HepG2 (cell line): Measurements from ENCODE around the gene RABEP1. TPM values are rescaled to one million over a fixed set of nuclear protein-coding genes. Genes with fewer than 3 reads are reported as not detected.

Source experiments
- CENPT ChIP-seq: sonication (generic); formaldehyde crosslinking; IDR thresholded peaks from 2 replicates; pipeline ENCODE4 v1.8.0; 2022; ENCODE audit warnings: low read depth, mild to moderate bottlenecking, moderate library complexity, missing genetic modification reagents
- GTF2F1 ChIP-seq: fragments of 150-350 bp; IDR thresholded peaks from 2 replicates; pipeline ENCODE4 v1.6.1; 2014; ENCODE audit warnings: low read length
- KDM3A ChIP-seq: IDR thresholded peaks from 2 replicates; pipeline ENCODE4 v1.6.1; 2018; ENCODE audit warnings: low read depth, missing compliant biosample characterization
- NFIC ChIP-seq: IDR thresholded peaks from 2 replicates; pipeline ENCODE4 v1.6.1; 2012; ENCODE audit warnings: mild to moderate bottlenecking, low read length, inconsistent platforms
- NR2C2 ChIP-seq: sonication (generic); formaldehyde crosslinking; IDR thresholded peaks from 2 replicates; pipeline ENCODE4 v1.4.0; 2020; ENCODE audit warnings: missing genetic modification reagents, mild to moderate bottlenecking, moderate library complexity, borderline replicate concordance
- RFX1 ChIP-seq: fragments of 450-650 bp; IDR thresholded peaks from 2 replicates; pipeline ENCODE4 v1.6.1; 2017
- SMAD3 ChIP-seq: sonication (generic); formaldehyde crosslinking; IDR thresholded peaks from 2 replicates; pipeline ENCODE4 v1.4.0; 2020; ENCODE audit warnings: missing genetic modification reagents
- SMARCC2 ChIP-seq: fragments of 450-650 bp; IDR thresholded peaks from 2 replicates; pipeline ENCODE4 v1.6.1; 2017; ENCODE audit warnings: antibody characterized with exemption, mild to moderate bottlenecking
- SRY ChIP-seq: sonication (generic); formaldehyde crosslinking; IDR thresholded peaks from 2 replicates; pipeline ENCODE4 v1.8.0; 2022; ENCODE audit warnings: mild to moderate bottlenecking, missing genetic modification reagents
- ZNF224 ChIP-seq: sonication (generic); formaldehyde crosslinking; IDR thresholded peaks from 2 replicates; pipeline ENCODE4 v1.5.0; 2020; ENCODE audit warnings: mild to moderate bottlenecking, missing genetic modification reagents
- ZNF264 ChIP-seq: sonication (generic); formaldehyde crosslinking; IDR thresholded peaks from 2 replicates; pipeline ENCODE4 v1.4.0; 2020; ENCODE audit warnings: missing genetic modification reagents
- ZNF335 ChIP-seq: sonication (generic); formaldehyde crosslinking; IDR thresholded peaks from 2 replicates; pipeline ENCODE4 v1.4.0; 2020; ENCODE audit warnings: missing genetic modification reagents
- ZNF432 ChIP-seq: sonication (generic); formaldehyde crosslinking; IDR thresholded peaks from 2 replicates; pipeline ENCODE4 v1.5.0; 2020; ENCODE audit warnings: missing genetic modification reagents, mild to moderate bottlenecking, borderline replicate concordance
- ZNF749 ChIP-seq: sonication (generic); formaldehyde crosslinking; IDR thresholded peaks from 2 replicates; pipeline ENCODE4 v1.8.0; 2022; ENCODE audit warnings: mild to moderate bottlenecking, missing genetic modification reagents, moderate library complexity, borderline replicate concordance
- polyA plus RNA-seq, 8 experiments: library from polyadenylated mRNA; depleted of rRNA in 3 of 8; stranded (reverse) in 7 of 8; unstranded in 1 of 8; fragments of >200 nt; fragmentation: Illumina TruSeq in 4 of 8; extraction: Trizol in 4 of 8; gene quantifications; 2 replicates each; pipeline versions ENCODE4 v1.2.1 to v1.2.3, GENCODE V29; 2011 to 2016; ENCODE audit warnings: low read depth in 4 of 8, missing spikeins in 1 of 8, mixed read lengths in 1 of 8; ENCODE audit not compliant: insufficient read depth in 1 of 8
- total RNA-seq, 5 experiments: library from RNA; depleted of rRNA; stranded (reverse); fragments of >200 nt; fragmentation: Illumina TruSeq; extraction: Trizol; gene quantifications; 2 replicates each; pipeline ENCODE4 v1.2.3, GENCODE V29; 2016; ENCODE audit warnings: low read depth in 1 of 5
- TF ChIP-seq, protein P1 (sequence below): sonication (generic); formaldehyde crosslinking; IDR thresholded peaks from 2 replicates; pipeline ENCODE4 v1.9.0; 2021; ENCODE audit warnings: missing genetic modification reagents, borderline replicate concordance
- TF ChIP-seq, protein P2 (sequence below): sonication (generic); formaldehyde crosslinking; IDR thresholded peaks from 2 replicates; pipeline ENCODE4 v1.8.1; 2023; ENCODE audit warnings: mild to moderate bottlenecking, missing genetic modification reagents
- TF ChIP-seq, protein P3 (sequence below): sonication (generic); formaldehyde crosslinking; IDR thresholded peaks from 2 replicates; pipeline ENCODE4 v1.4.0; 2020; ENCODE audit warnings: missing genetic modification reagents, borderline replicate concordance
- TF ChIP-seq, protein P4 (sequence below): sonication (generic); formaldehyde crosslinking; conservative IDR thresholded peaks from 2 replicates; pipeline ENCODE4 v1.4.0; 2020; ENCODE audit warnings: missing genetic modification reagents

The RABEP1 gene
- total and polyA plus RNA-seq, 2 of the 13 experiments (the other 11 are each of a cell fraction or from before 2014, with no cell fraction given), result 13.7 to 41.5 TPM

DNA sequence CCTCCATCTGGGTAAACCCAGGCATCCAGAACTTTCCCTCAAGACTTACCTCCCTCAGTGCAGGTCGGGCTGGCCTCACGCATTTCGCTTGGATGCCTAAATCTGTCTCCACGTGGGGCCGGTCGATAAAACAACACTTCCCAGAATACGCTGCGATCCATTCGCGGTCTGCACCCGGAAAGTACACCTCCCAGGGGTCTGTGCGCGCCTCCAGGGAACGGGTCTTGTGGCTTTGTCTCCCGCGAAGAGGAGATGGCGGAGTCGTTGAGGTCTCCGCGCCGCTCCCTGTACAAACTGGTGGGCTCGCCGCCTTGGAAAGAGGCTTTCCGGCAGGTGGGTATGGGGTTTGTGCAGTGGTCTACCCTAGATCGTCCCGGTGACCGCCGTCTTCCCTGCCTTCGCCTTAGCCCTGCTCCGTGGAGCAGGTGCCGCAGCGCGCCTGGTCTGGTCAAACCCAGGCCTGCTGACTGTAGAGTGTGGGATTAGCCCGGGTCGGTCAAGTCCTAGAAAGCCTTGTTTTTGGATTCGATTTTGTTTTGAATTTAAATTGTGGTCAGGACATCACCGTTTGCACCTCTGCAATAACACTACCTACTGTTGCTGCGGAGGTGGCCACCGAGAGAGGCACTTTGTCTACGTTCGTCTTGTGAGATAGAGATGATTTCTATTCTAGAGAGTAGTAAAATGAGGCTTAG lies 138.0 kb downstream of the RABEP1 start, which contains the start of gene RPAIN (continued):
- TF ChIP-seq, protein P1, sequence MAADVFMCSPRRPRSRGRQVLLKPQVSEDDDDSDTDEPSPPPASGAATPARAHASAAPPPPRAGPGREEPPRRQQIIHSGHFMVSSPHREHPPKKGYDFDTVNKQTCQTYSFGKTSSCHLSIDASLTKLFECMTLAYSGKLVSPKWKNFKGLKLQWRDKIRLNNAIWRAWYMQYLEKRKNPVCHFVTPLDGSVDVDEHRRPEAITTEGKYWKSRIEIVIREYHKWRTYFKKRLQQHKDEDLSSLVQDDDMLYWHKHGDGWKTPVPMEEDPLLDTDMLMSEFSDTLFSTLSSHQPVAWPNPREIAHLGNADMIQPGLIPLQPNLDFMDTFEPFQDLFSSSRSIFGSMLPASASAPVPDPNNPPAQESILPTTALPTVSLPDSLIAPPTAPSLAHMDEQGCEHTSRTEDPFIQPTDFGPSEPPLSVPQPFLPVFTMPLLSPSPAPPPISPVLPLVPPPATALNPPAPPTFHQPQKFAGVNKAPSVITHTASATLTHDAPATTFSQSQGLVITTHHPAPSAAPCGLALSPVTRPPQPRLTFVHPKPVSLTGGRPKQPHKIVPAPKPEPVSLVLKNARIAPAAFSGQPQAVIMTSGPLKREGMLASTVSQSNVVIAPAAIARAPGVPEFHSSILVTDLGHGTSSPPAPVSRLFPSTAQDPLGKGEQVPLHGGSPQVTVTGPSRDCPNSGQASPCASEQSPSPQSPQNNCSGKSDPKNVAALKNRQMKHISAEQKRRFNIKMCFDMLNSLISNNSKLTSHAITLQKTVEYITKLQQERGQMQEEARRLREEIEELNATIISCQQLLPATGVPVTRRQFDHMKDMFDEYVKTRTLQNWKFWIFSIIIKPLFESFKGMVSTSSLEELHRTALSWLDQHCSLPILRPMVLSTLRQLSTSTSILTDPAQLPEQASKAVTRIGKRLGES (CRISPR knock-in tag), result no peak
- no peak for TF ChIP-seq ZNF749 (CRISPR knock-in tag)
- TF ChIP-seq, protein P2, sequence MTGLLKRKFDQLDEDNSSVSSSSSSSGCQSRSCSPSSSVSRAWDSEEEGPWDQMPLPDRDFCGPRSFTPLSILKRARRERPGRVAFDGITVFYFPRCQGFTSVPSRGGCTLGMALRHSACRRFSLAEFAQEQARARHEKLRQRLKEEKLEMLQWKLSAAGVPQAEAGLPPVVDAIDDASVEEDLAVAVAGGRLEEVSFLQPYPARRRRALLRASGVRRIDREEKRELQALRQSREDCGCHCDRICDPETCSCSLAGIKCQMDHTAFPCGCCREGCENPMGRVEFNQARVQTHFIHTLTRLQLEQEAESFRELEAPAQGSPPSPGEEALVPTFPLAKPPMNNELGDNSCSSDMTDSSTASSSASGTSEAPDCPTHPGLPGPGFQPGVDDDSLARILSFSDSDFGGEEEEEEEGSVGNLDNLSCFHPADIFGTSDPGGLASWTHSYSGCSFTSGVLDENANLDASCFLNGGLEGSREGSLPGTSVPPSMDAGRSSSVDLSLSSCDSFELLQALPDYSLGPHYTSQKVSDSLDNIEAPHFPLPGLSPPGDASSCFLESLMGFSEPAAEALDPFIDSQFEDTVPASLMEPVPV (CRISPR knock-in tag), result no peak
- 0 out of 2 replicates have a peak, but pooled peaks have one; percentile 66 for TF ChIP-seq ZNF224 (CRISPR knock-in tag)
- TF ChIP-seq SRY, result peak; percentile 56
- TF ChIP-seq SMAD3 (CRISPR knock-in tag), result peak; percentile 45; the same call in 1 of the 2 replicates
- TF ChIP-seq, protein P3, sequence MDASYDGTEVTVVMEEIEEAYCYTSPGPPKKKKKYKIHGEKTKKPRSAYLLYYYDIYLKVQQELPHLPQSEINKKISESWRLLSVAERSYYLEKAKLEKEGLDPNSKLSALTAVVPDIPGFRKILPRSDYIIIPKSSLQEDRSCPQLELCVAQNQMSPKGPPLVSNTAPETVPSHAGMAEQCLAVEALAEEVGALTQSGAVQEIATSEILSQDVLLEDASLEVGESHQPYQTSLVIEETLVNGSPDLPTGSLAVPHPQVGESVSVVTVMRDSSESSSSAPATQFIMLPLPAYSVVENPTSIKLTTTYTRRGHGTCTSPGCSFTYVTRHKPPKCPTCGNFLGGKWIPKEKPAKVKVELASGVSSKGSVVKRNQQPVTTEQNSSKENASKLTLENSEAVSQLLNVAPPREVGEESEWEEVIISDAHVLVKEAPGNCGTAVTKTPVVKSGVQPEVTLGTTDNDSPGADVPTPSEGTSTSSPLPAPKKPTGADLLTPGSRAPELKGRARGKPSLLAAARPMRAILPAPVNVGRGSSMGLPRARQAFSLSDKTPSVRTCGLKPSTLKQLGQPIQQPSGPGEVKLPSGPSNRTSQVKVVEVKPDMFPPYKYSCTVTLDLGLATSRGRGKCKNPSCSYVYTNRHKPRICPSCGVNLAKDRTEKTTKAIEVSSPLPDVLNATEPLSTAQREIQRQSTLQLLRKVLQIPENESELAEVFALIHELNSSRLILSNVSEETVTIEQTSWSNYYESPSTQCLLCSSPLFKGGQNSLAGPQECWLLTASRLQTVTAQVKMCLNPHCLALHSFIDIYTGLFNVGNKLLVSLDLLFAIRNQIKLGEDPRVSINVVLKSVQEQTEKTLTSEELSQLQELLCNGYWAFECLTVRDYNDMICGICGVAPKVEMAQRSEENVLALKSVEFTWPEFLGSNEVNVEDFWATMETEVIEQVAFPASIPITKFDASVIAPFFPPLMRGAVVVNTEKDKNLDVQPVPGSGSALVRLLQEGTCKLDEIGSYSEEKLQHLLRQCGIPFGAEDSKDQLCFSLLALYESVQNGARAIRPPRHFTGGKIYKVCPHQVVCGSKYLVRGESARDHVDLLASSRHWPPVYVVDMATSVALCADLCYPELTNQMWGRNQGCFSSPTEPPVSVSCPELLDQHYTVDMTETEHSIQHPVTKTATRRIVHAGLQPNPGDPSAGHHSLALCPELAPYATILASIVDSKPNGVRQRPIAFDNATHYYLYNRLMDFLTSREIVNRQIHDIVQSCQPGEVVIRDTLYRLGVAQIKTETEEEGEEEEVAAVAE (CRISPR knock-in tag), result no peak
- TF ChIP-seq GTF2F1, result 0 out of 2 replicates have a peak, but pooled peaks have one; percentile 69
- TF ChIP-seq KDM3A (CRISPR knock-in tag), result peak; percentile 53; the same call in 1 of the 2 replicates
- no peak for TF ChIP-seq NFIC
- TF ChIP-seq RFX1, result no peak
- TF ChIP-seq, protein P4, sequence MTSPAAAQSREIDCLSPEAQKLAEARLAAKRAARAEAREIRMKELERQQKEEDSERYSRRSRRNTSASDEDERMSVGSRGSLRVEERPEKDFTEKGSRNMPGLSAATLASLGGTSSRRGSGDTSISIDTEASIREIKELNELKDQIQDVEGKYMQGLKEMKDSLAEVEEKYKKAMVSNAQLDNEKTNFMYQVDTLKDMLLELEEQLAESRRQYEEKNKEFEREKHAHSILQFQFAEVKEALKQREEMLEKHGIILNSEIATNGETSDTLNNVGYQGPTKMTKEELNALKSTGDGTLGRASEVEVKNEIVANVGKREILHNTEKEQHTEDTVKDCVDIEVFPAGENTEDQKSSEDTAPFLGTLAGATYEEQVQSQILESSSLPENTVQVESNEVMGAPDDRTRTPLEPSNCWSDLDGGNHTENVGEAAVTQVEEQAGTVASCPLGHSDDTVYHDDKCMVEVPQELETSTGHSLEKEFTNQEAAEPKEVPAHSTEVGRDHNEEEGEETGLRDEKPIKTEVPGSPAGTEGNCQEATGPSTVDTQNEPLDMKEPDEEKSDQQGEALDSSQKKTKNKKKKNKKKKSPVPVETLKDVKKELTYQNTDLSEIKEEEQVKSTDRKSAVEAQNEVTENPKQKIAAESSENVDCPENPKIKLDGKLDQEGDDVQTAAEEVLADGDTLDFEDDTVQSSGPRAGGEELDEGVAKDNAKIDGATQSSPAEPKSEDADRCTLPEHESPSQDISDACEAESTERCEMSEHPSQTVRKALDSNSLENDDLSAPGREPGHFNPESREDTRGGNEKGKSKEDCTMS, result no peak
- no peak for TF ChIP-seq ZNF264 (CRISPR knock-in tag)
- no peak for TF ChIP-seq SMARCC2
- TF ChIP-seq ZNF335, result 0 out of 2 replicates have a peak, but pooled peaks have one; percentile 13
- 0 out of 2 replicates have a peak, but pooled peaks have one; percentile 32 for TF ChIP-seq ZNF432 (CRISPR knock-in tag)
- peak; percentile 82 for TF ChIP-seq NR2C2 (CRISPR knock-in tag)
- TF ChIP-seq CENPT, result no peak
